ENCODE data around the gene POMGNT1.

GRCh38 chr1:46218443-46218842 is 20.2 kb upstream of the POMGNT1 start:
- TF ChIP-seq USF1 (IDR thresholded peaks at IDR 0.05; ENCODE audit: borderline replicate concordance, extremely low read length, insufficient read depth, low read depth, low read length) (no peak), CTCF (IDR thresholded peaks at IDR 0.05 in 2 of 3, conservative IDR thresholded peaks at IDR 0.05 in 1 of 3; ENCODE audit: control insufficient read depth in 2 of 3, extremely low read depth in 1 of 3, insufficient read depth in 1 of 3, low read depth in 3 of 3, low read length in 3 of 3) (no peak), JUND (IDR thresholded peaks at IDR 0.05; ENCODE audit: low read depth, low read length) (no peak), EZH2 (IDR thresholded peaks at IDR 0.05; ENCODE audit: borderline replicate concordance, control insufficient read depth, low read depth, low read length) (no peak), CEBPZ (IDR thresholded peaks at IDR 0.05; ENCODE audit: low read depth, low read length) (no peak), CEBPB (IDR thresholded peaks at IDR 0.05; ENCODE audit: borderline replicate concordance in 1 of 2, low read depth in 2 of 2, low read length in 2 of 2) (no peak)
